Lung (tissue), 12 donors: Measurements from ENCODE around the gene CDH23. TPM values are rescaled to one million over a fixed set of nuclear protein-coding genes. Genes with fewer than 3 reads are reported as not detected.

ENCODE experiments used
- ATAC-seq: fragments of 200-7000 bp; cut with Tn5 transposase; one replicate; pipeline ENCODE4 v1.9.1; 2020; ENCODE audit warnings: moderate number of reproducible peaks; ENCODE audit not compliant: insufficient read depth, low FRiP score
- DNase-seq, 3 donors: peaks; one replicate each; pipeline ENCODE4 v3.0.0-alpha.2; 2013 to 2017
- H3K27ac ChIP-seq, 2 donors: one replicate each; pipeline ENCODE4 v1.5.1; 2013; ENCODE audit warnings: mild to moderate bottlenecking in 2 of 2, moderate library complexity in 2 of 2, control low read depth in 1 of 2, inconsistent platforms in 1 of 2, low read depth in 1 of 2, low read length in 1 of 2
- H3K27me3 ChIP-seq, 3 donors: one replicate each; pipeline ENCODE4 v1.5.1; 2013; ENCODE audit warnings: low read length in 2 of 3; ENCODE audit not compliant: control insufficient read depth in 3 of 3, insufficient read depth in 3 of 3
- H3K36me3 ChIP-seq, 4 donors: one replicate each; pipeline ENCODE4 v1.5.1; 2013; ENCODE audit warnings: low read length in 4 of 4, mild to moderate bottlenecking in 1 of 4, moderate library complexity in 1 of 4; ENCODE audit not compliant: control insufficient read depth in 4 of 4, insufficient read depth in 4 of 4
- H3K4me1 ChIP-seq, 5 donors: one replicate each; pipeline ENCODE4 v1.5.1; 2013; ENCODE audit warnings: low read length in 5 of 5, mild to moderate bottlenecking in 2 of 5, moderate library complexity in 1 of 5; ENCODE audit not compliant: control insufficient read depth in 5 of 5, insufficient read depth in 5 of 5
- H3K4me3 ChIP-seq: one replicate; pipeline ENCODE4 v1.5.1; 2013; ENCODE audit warnings: mild to moderate bottlenecking, control low read depth, moderate library complexity
- H3K9ac ChIP-seq, 2 donors: one replicate each; pipeline ENCODE4 v1.5.1; 2013; ENCODE audit warnings: low read length in 2 of 2, control low read depth in 1 of 2; ENCODE audit not compliant: insufficient read depth in 1 of 2
- H3K9me3 ChIP-seq, 4 donors: one replicate each; pipeline ENCODE4 v1.5.1; 2013; ENCODE audit warnings: low read length in 3 of 4, mild to moderate bottlenecking in 1 of 4, moderate library complexity in 1 of 4; ENCODE audit not compliant: control insufficient read depth in 4 of 4, insufficient read depth in 3 of 4
- WGBS, 2 donors: extraction: QIAGEN DNeasy Blood & Tissue Kit; methylation state at CpG; one replicate each; pipeline ENCODE4 v1.1.7; 2013; 5-methylcytosine and 5-hydroxymethylcytosine counted together
- polyA plus RNA-seq, 2 donors: library from polyadenylated mRNA; stranded (reverse); fragments of 200-250 nt; gene quantifications; one replicate each; pipeline ENCODE4 v1.2.1, GENCODE V29; 2013
- total RNA-seq, 2 donors: library from RNA; depleted of rRNA in 1 of 2; stranded (reverse); fragments of >200 nt in 1 of 2; gene quantifications; one replicate each; pipeline ENCODE4 v1.2.1, GENCODE V29; 2014 to 2021
- TF ChIP-seq, protein P1 (sequence below): IDR thresholded peaks from 2 replicates; pipeline ENCODE4 v1.5.1; 2012; ENCODE audit warnings: mild to moderate bottlenecking; ENCODE audit errors: control extremely low read depth, extremely low read depth
- donor health status: control.
- donor health status: control.
- donor health status: Bipolar disorder and iron deficiency.
- donor health status: healthy.
- donor health status: DM: yes; HTN: yes; CAD: no.

Gene CDH23
- total and polyA plus RNA-seq, 4 donors = 4.5 to 29.5 (median 6.0) TPM

GRCh38 chr10:71663311-71663710, 266.6 kb downstream of the CDH23 start:
- Histone ChIP-seq H3K27me3 (no peaks in the 10 kb centered on the region), H3K4me3 (no peak overlapping the region), H3K36me3 (no peaks in the 10 kb centered on the region), H3K9ac (no peak overlapping the region), H3K4me1 (peaks cover 0 to 6% (median 0%) of the 10 kb centered on the region in 5 donors), H3K27ac (no peak overlapping the region), H3K9me3 (no peaks in the 10 kb centered on the region)
- no peak for ATAC-seq
- TF ChIP-seq, protein P1, sequence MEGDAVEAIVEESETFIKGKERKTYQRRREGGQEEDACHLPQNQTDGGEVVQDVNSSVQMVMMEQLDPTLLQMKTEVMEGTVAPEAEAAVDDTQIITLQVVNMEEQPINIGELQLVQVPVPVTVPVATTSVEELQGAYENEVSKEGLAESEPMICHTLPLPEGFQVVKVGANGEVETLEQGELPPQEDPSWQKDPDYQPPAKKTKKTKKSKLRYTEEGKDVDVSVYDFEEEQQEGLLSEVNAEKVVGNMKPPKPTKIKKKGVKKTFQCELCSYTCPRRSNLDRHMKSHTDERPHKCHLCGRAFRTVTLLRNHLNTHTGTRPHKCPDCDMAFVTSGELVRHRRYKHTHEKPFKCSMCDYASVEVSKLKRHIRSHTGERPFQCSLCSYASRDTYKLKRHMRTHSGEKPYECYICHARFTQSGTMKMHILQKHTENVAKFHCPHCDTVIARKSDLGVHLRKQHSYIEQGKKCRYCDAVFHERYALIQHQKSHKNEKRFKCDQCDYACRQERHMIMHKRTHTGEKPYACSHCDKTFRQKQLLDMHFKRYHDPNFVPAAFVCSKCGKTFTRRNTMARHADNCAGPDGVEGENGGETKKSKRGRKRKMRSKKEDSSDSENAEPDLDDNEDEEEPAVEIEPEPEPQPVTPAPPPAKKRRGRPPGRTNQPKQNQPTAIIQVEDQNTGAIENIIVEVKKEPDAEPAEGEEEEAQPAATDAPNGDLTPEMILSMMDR = no peak
- WGBS, 2 donors = 87 to 93% methylated on average over 7 of the region's 7 CpGs
- DNase-seq = no peak

DNA sequence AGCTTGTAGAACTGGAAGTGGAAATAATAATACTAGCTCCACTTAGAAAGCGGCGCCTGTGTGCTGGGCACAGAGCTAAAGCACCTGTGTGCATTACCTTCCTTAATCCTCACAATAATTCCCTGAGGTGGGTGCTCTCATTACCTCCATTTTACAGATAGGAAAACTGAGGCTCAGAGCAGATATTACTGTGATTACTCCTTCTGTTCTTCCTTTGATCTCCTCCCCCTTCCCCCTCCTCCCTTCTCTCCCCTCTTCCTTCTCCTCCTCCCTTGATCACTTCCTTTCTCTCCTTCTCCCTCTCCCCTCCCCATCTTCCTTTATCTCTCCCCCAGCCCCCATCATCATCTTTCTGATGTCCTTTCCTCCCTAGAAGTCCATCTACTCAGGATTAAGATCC, 267.9 kb downstream of the CDH23 start:
- WGBS, 2 donors = 56 to 61% methylated on average over 2 of the region's 2 CpGs
- ATAC-seq = no peak
- H3K4me3 ChIP-seq = no peak overlapping the region
- H3K36me3 ChIP-seq = no peaks in the 10 kb centered on the region
- H3K9ac ChIP-seq = no peak overlapping the region
- H3K27ac ChIP-seq = no peak overlapping the region
- DNase-seq = no peak
- H3K9me3 ChIP-seq = no peaks in the 10 kb centered on the region
- TF ChIP-seq, protein P1 = no peak
- no peaks in the 10 kb centered on the region for H3K27me3 ChIP-seq
- peaks cover 0 to 6% (median 0%) of the 10 kb centered on the region in 5 donors for H3K4me1 ChIP-seq

- ATAC-seq = no peak
- WGBS, 2 donors = 91 to 96% methylated on average over 9 of the region's 9 CpGs
Measured at GRCh38 chr10:71665456-71665855, 268.7 kb downstream of the CDH23 start.

More at GRCh38 chr10:71665456-71665855, 268.7 kb downstream of the CDH23 start:
- H3K4me3 ChIP-seq = no peak overlapping the region
- no peaks in the 10 kb centered on the region for H3K9me3 ChIP-seq
- no peak overlapping the region for H3K9ac ChIP-seq
- peaks cover 0 to 6% (median 0%) of the 10 kb centered on the region in 5 donors for H3K4me1 ChIP-seq
- no peaks in the 10 kb centered on the region for H3K27me3 ChIP-seq
- no peak for DNase-seq
- no peaks in the 10 kb centered on the region for H3K36me3 ChIP-seq
- H3K27ac ChIP-seq = no peak overlapping the region
- TF ChIP-seq, protein P1 = no peak
